SKM-1 (cell line): ENCODE results near the gene IL17RE.

Source experiments
- DNase-seq: peaks from one replicate; lab custom pipeline; 2025; ENCODE audit not compliant: unreplicated experiment; lab: John Stamatoyannopoulos, UW

IL17RE gene

DNA sequence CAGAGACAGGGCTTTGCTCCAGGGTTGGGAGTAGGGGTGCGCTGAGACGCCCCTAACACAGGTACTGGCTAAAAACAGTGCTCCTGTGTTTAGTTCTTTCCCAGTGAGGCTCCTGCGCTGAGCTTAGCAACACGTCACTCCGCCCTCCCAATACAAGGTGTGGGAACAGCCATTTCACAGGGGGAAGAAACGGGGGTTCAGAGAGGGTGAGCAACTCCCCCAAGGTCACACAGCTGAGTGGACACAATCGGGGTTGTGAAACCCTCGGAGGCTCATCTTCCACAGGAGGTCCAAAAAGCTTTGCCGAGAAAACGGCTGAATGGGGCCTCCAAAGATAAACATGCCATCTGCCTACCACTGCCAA is 48.9 kb downstream of the IL17RE start:
- no peak for DNase-seq

DNA sequence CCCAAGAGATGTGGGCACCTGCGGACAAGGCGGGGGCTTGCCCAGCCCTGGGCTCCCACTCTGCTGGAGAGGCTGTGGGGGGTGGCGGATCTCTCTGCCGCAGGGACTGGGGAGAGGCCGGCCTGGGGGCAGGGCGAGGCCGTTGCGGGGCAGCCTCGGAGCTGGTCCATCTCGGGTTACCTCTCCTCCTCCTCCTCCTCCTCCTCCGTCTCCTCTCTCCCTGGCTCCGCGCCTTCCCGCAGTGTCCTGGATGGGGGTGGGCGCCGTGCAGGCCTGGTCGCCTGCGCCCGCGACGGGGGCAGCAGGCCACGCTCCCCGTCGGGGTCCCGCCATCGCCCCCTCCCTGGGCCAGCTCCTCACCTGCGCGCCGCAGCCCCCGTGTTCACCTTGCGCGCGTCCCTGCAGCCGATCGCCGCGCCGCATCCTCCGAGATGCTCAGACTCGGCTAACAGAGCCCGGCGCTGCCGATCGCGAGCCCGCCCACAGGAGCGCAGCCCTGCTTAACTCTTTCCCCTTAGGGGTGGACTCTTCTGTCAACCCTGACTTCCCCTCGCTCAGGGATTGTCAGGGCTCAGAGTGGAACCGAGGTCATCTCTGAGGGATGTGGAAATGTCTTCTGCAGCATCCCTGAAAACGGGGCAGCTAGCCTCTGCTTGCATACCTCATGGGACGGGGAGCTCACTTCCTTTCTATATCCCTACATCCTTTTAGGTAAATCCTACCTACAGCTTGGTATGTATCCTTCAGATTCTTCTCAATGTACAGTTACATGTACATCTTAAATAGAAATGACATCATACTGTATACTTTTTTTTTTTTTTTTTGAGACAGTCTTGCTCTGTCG is 49.5 kb downstream of the IL17RE start, which contains the start of gene PRRT3:
Gene PRRT3 (minus strand): TSS at position 447 of the 844 bp plus-strand sequence. CDS start 2,293 bp downstream, outside the sequence.
- no peak for DNase-seq

DNA sequence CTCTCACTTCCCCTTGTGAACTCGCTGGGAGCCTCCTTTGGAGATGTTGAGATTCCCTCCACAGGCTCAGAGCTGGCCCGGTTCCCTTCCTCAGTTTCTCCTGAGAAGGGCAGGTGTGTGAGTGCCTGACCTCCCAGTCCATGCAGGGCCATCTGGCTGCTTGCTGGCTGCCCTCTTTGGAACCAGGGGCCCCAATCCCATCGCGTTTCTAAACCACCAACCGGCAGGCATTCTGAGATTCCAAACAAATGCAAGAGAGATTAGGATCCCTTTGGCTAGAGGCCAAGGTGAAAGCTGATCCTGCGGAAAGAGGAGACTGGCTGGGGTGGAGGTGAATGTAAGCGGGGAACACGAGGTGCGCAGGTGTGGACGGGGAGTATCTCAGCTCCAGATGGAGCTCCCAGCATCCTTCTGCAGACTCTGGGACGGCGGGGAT is 52.4 kb downstream of the IL17RE start:
- DNase-seq: no peak

- no peak for DNase-seq
Observed at GRCh38 chr3:9955611-9956352, 53.1 kb downstream of the IL17RE start.

DNA sequence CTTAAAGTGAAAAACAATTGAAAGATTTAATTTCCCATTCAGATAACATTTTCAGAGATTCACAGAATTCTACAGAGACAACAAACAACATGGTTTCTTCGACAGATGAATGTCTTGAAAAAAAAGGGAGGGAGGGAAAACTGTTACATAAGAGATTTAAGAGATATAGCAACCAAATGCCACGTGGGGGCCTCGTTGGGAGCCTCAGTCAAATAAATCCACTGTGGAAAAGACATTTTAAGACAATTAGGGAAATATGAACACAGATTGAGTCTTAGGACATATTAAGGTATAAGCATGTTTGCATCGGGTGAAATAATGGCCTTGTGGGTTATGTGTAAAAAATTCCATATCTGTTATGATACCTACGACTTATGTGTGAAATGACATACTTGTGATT is 54.6 kb downstream of the IL17RE start:
- no peak for DNase-seq

- no peak for DNase-seq
Observed at GRCh38 chr3:9965200-9965875, 62.7 kb downstream of the IL17RE start.
